K562 (cell line): ENCODE results near the gene DDIT3. TPM values are rescaled to one million over a fixed set of nuclear protein-coding genes. Genes with fewer than 3 reads are reported as not detected.

Source experiments
- ATF1 ChIP-seq, 2 experiments: fragments of 450-650 bp in 1 of 2; IDR thresholded peaks; 2 replicates each; pipeline ENCODE4 v1.6.1; 2016; ENCODE audit warnings: missing compliant biosample characterization in 1 of 2, missing genetic modification characterization in 1 of 2
- FOXM1 ChIP-seq, 2 experiments: fragments of 450-650 bp in 1 of 2; sonication (generic) in 1 of 2; formaldehyde crosslinking in 1 of 2; IDR thresholded peaks; 2 replicates each; pipeline versions ENCODE4 v1.6.1 to v1.9.0; 2017 to 2022; ENCODE audit warnings: low read depth in 2 of 2, mild to moderate bottlenecking in 2 of 2, missing genetic modification reagents in 1 of 2, moderate library complexity in 1 of 2
- IRF2 ChIP-seq: sonication (generic); formaldehyde crosslinking; IDR thresholded peaks from 2 replicates; pipeline ENCODE4 v1.8.1; 2022; ENCODE audit warnings: mild to moderate bottlenecking, missing genetic modification reagents
- KDM2B ChIP-seq: fragments of 250-450 bp; sonication (Bioruptor Pico); IDR thresholded peaks from 2 replicates; pipeline ENCODE4 v1.8.0; 2021; ENCODE audit warnings: mild to moderate bottlenecking, moderate library complexity
- RNF2 ChIP-seq: sonication (generic); IDR thresholded peaks from 2 replicates; pipeline ENCODE4 v1.6.1; 2016
- SIN3A ChIP-seq, 2 experiments: fragments of 150-350 bp in 1 of 2; IDR thresholded peaks; 2 replicates each; pipeline ENCODE4 v1.6.1; 2011 to 2016; ENCODE audit warnings: borderline replicate concordance in 2 of 2, low read depth in 2 of 2, low read length in 2 of 2, mild to moderate bottlenecking in 2 of 2, moderate library complexity in 2 of 2; ENCODE audit not compliant: control insufficient read depth in 1 of 2
- SMARCE1 ChIP-seq: fragments of 450-650 bp; IDR thresholded peaks from 2 replicates; pipeline ENCODE4 v1.7.1; 2016; ENCODE audit warnings: mild to moderate bottlenecking
- SRF ChIP-seq, 2 experiments: fragments of 250-450, 450-650 bp in 1 of 2; sonication (Bioruptor Pico) in 1 of 2; sonication (generic) in 1 of 2; formaldehyde crosslinking; IDR thresholded peaks; 2 replicates each; pipeline versions ENCODE4 v1.5.0 to v1.5.1; 2020 to 2022; ENCODE audit warnings: mild to moderate bottlenecking in 1 of 2, missing genetic modification reagents in 1 of 2
- THRAP3 ChIP-seq: fragments of 450-650 bp; IDR thresholded peaks from 2 replicates; pipeline ENCODE4 v1.6.1; 2016; ENCODE audit warnings: mild to moderate bottlenecking, inconsistent platforms, borderline replicate concordance
- ZNF212 ChIP-seq: fragments of 450-650 bp; formaldehyde crosslinking; IDR thresholded peaks from 2 replicates; pipeline ENCODE4 v1.4.0; 2020; ENCODE audit warnings: mild to moderate bottlenecking
- ZNF274 ChIP-seq: IDR thresholded peaks from 2 replicates; pipeline ENCODE4 v1.6.1; 2011; ENCODE audit warnings: low read depth, mild to moderate bottlenecking, low read length, moderate library complexity, borderline replicate concordance
- ZNF395 ChIP-seq: fragments of 200-800 bp; sonication (Bioruptor generic); IDR thresholded peaks from 2 replicates; pipeline ENCODE4 v1.6.1; 2017; ENCODE audit warnings: missing genetic modification characterization, missing compliant biosample characterization
- ZNF398 ChIP-seq: fragments of 250-450 bp; sonication (Bioruptor Pico); IDR thresholded peaks from 2 replicates; pipeline ENCODE4 v1.8.0; 2021; ENCODE audit warnings: moderate library complexity, mild to moderate bottlenecking, inconsistent platforms
- ZNF551 ChIP-seq: fragments of 250-450 bp; sonication (Bioruptor Pico); IDR thresholded peaks from 2 replicates; pipeline ENCODE4 v1.5.0; 2021; ENCODE audit warnings: mild to moderate bottlenecking, moderate library complexity
- ZNF609 ChIP-seq: sonication (generic); formaldehyde crosslinking; IDR thresholded peaks from 2 replicates; pipeline ENCODE4 v1.8.1; 2023; ENCODE audit warnings: missing genetic modification reagents, mild to moderate bottlenecking, borderline replicate concordance
- ZNF76 ChIP-seq: fragments of 250-450 bp; sonication (Bioruptor Pico); IDR thresholded peaks from 2 replicates; pipeline ENCODE4 v1.4.0; 2020; ENCODE audit warnings: mild to moderate bottlenecking, moderate library complexity, borderline replicate concordance
- polyA plus RNA-seq, 8 experiments: library from polyadenylated mRNA; depleted of rRNA in 4 of 8; stranded (reverse) in 5 of 8; unstranded in 3 of 8; fragments of >200 nt; fragmentation: Nextera tagmentation in 2 of 8; fragmentation: Illumina TruSeq in 1 of 8; extraction: Ambion mirVana in 2 of 8; extraction: Trizol in 1 of 8; gene quantifications; 2 replicates each; pipeline versions ENCODE4 v1.2.1 to v1.2.3, GENCODE V29; 2011 to 2014; ENCODE audit warnings: inconsistent platforms in 1 of 8, missing spikeins in 1 of 8
- total RNA-seq, 7 experiments: library from RNA; depleted of rRNA in 6 of 7; stranded (reverse); fragments of >200 nt in 6 of 7; fragmentation: Illumina TruSeq in 2 of 7; extraction: Trizol in 2 of 7; gene quantifications; 2 replicates each; pipeline versions ENCODE4 v1.2.1 to v1.2.3, GENCODE V29; 2011 to 2021; ENCODE audit warnings: low replicate concordance in 1 of 7

Gene DDIT3
- total and polyA plus RNA-seq, 9 of the 15 experiments (the other 6 are each of a cell fraction or from before 2014, with no cell fraction given), result 59.1 to 272 (median 89.9) TPM

- TF ChIP-seq ZNF274, result no peak
- TF ChIP-seq ZNF551 (CRISPR knock-in tag), result no peak
- TF ChIP-seq ZNF395 (CRISPR knock-in tag), result peak; percentile 48; the same call in 1 of the 2 replicates
- no peak for TF ChIP-seq FOXM1 (IDR thresholded peaks at IDR 0.05; ENCODE audit: low read depth)
- no peak for TF ChIP-seq FOXM1 (CRISPR knock-in tag; IDR thresholded peaks at IDR 0.05; ENCODE audit: low read depth)
- no peak for TF ChIP-seq KDM2B (CRISPR knock-in tag)
- TF ChIP-seq THRAP3, result no peak
- no peak for TF ChIP-seq IRF2
- no peak for TF ChIP-seq SIN3A (IDR thresholded peaks at IDR 0.05; ENCODE audit: borderline replicate concordance in 2 of 2, control insufficient read depth in 1 of 2, low read depth in 2 of 2, low read length in 2 of 2)
- no peak for TF ChIP-seq ZNF398 (CRISPR knock-in tag)
- TF ChIP-seq ZNF76 (CRISPR knock-in tag), result no peak
- no peak for TF ChIP-seq ZNF212 (CRISPR knock-in tag)
- TF ChIP-seq ZNF609 (CRISPR knock-in tag), result no peak
- TF ChIP-seq SRF (CRISPR knock-in tag; IDR thresholded peaks at IDR 0.05), result no peak
- TF ChIP-seq SMARCE1, result 0 out of 2 replicates have a peak, but pooled peaks have one; percentile 28
- no peak for TF ChIP-seq ATF1 (CRISPR knock-in tag; IDR thresholded peaks at IDR 0.05)
- TF ChIP-seq ATF1 (tag; IDR thresholded peaks at IDR 0.05), result 0 out of 2 replicates have a peak, but pooled peaks have one; percentile 11
- TF ChIP-seq RNF2, result no peak
Observed at GRCh38 chr12:57477710-57478681, 42.3 kb downstream of the DDIT3 start (continued).
